ENCODE measurements around the gene ASCC1.

DNA sequence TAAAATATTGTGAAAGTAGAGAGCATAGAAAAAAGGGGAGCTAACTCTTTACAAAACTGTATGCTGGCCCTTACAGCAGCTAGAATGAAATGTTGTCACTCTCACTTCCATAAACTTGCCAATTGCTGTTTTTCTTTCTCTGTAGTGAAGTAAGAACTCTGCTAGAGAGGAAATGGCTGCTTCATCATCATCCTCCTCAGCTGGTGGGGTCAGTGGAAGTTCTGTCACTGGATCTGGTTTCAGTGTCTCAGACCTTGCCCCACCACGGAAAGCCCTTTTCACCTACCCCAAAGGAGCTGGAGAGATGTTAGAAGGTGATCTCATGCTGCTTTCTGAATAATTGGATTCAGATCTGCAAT, 7.6 kb upstream of the ASCC1 start:
- TF ChIP-seq CTCF (conservative IDR thresholded peaks at IDR 0.05 in 1 of 2, IDR thresholded peaks at IDR 0.05 in 1 of 2; ENCODE audit: low read depth in 1 of 2, low read length in 2 of 2) (no peak), EZH2 (IDR thresholded peaks at IDR 0.05; ENCODE audit: low read length, missing control alignments) (no peak)
